HL-60/S4 treated with retinoic acid at 250 ng/mL for 4 days and 3 days (cell line): ENCODE measurements around the gene ASB3.
"Not testable (repeated sequence)": the region's sequence is repeated elsewhere in the genome, so short reads cannot be mapped to it uniquely, and the experiment has no call there.

ENCODE experiments used
- in situ Hi-C: fragments of 300-500 bp; cut with MboI; formaldehyde crosslinking; loops from 2 replicates; pipeline ENCODE4 v1.7.0; 2022; ENCODE audit warnings: low sequenced_read_pairs

Gene ASB3

DNA sequence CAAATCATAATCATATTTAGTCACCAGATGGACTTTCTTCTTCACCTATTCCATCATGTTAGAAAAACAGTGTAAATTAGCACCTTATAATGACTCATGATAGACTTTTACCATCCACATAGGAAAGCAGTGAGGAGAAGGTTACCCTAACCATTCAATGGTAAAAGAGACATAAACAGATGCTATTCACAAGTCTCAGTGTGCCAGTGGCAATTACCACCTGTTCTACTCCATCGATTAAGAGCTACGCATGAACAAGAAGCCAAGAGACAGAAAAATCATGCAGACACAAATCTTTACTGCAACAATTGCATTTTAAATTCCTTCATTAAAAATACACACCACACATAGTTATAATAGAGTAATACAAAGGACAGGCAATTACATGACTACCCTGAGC, 125.9 kb downstream of the ASB3 start:
- in situ Hi-C loops: no loop called here

DNA sequence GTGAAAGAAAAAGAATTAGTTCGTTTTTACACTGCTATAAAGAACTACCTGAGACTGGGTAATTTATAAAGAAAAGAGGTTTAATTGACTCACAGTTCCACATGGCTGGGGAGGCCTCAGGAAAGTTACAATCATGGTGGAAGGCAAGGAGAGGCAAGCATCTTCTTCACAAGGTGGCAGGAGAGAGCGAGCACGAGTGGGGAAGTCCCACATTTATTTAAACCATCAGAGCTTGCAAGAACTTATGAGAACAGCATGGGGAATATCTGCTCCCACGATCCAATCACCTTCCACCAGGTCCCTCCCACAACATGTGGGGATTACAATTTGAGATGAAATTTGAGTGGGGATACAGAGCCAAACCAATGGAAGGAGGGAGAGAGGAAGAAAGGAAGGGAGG, 128.3 kb downstream of the ASB3 start:
- in situ Hi-C loops: not testable (repeated sequence)

DNA sequence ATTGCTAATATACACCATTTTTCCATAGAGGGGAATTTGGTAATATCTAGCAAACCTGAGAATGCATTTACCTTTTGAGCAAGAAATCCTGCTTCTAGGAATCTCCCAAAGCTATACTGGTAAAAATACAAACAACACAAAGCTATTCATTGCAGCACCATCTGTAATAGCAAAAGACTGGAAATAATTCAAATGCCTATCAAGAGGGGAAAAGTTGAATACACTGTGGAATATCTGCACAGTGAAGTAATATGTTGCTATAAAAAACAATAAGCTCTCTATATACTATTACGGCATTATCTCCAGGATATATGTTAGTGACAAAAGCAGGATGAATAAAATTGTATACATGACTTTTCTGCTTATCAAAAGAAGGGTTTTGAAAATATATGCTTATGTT, 131.5 kb downstream of the ASB3 start:
- in situ Hi-C loops: no loop called here

DNA sequence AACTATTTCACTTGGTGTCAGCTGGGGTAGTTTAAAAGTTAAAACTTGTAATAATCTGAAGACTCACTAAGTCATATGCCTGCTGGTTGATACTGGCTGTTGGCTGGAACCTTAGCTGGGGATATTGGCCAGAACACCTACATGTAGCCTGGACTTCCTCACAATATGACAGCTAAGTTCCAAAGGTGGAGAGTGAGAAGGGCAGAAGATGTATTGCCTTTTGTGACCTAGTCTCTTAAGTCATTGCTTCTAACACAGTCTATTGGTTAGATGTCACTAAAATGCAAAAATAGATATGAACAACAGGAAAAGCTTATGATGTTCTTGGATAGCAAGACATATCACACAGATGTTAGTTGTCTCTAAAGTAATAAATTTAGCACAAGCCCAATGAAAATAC, 132.4 kb downstream of the ASB3 start:
- in situ Hi-C loops: no loop called here

DNA sequence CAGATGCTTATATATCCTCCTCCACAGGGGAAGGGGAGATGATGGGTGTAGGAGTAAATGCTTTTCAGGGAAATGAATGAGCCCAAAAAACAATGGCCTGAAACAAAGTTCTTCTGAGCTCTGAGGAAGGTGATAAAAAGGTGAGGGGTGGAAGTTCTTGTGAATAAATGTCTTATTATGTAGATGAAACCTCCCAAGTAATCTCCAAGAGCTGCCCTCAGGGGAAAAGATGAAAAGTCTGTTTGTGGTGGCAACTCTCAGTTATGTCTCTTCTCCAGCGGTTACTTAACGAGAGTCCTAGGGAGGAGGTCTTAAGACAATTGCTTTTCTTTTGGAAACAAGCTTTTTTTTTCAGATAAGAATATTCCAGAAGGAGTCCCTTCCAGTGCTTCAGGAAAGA, 134.6 kb downstream of the ASB3 start:
- in situ Hi-C loops: no loop called here

DNA sequence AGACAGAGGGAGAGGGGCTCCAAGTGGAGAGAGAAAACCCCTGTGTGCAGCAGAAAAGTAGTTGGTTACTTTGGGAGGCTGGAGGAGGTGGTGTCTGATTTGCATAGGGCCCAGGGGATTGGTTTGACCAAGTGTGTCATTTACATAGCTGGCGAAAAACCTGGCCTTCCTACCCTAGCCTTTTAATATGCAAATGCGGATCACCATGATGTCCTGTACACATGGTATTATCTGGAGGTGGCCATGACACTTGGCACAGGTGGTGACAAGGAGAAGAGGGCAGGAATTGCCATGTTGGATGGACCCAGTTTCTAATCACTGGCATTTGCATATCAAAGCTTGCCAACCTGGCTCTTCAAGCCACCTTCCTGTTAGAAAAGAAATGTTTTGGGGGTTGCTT, 140.0 kb downstream of the ASB3 start:
- in situ Hi-C loops: no loop called here

DNA sequence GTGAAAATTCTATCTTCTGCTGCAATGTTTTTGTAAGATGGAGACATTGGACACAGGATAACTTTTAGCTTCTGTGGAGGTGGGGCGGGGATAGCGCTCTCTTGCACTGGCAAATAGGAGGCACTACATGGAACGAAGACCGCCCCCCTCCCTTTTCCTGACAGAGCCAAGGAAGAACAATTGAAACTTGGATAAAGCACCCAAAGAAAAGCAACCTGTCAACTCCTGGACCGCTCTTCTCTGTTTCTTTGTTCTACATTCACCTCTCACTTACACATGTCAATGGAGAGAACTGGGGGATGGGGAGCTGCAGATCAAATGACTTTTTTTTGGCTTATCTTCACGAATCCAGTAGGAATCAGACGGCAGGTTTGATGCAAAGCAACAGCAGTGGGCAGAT, 145.5 kb downstream of the ASB3 start:
- in situ Hi-C loops: no loop called here

DNA sequence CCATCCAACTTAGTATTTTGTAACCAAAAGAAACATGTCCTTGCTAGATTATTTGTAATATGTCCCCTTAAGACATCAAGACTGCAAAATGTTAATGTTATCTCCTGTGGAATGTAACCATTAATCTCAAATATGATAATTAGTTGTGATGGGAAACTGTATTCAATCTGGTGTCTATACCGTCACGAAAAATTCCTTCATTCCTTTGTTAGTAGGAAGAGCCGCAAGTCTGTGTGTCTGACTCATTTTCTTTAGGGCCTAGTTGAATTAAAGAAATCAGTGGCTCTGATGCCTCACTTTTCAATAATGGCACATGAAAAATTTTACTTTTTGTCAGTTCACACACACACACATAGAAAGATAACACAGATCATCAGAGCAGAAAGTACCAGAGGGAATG, 146.3 kb downstream of the ASB3 start:
- in situ Hi-C loops: no loop called here

DNA sequence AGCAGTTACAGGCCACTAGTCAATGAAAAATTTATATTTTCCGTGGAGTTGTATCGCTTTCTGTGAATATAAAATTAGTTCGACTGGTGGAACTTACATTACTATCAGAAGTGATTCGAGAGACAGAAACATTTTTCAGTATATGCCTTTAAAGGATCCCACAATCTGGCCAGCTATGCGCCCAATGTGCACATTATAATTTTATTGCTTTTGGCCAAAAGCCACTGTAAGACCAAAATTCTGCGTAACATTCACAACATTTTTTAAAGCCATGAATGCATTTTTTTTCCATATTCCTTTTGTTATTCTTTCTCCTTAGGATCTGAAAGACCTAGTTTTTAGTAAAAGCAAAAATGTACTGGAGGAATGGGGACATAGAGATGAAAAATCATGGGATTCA, 150.2 kb downstream of the ASB3 start:
- in situ Hi-C loops: no loop called here

DNA sequence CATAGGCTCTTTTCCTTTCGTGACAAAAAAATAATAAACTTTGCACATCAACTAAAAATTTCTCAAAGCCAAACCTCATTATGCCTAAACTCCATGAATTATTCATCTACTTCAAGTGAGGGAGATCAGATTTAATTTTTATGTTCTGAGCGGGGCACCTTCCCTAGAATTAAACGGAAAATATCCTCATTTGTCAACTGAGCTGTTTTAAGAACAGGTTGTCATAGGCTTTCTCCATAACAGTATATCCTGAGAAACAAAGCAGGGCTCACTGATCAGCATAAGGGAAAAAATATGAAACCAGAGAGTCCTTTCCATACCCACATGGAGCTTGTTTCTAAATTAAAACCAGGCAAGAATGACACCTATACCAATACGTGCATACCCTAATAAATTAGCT, 150.6 kb downstream of the ASB3 start:
- in situ Hi-C loops: no loop called here

DNA sequence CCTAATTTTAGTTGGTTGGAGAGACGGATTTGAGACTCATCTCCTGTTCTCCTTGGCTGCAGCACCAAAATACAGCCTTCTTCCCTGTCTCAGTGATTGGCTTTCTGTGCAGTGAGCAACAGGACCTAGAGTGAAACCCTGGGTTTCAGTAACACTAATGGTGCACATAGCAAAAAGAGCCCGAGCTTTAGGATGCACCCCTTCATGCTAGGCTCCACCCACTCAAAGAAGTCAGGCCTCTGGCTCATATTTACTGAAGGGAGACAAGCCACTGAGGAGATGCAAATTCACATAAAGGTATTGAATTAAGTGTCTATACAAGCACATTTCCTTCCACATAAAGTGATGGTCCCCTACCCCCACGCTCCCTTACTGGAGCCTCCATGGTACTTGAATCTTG, 151.1 kb downstream of the ASB3 start:
- in situ Hi-C loops: no loop called here

DNA sequence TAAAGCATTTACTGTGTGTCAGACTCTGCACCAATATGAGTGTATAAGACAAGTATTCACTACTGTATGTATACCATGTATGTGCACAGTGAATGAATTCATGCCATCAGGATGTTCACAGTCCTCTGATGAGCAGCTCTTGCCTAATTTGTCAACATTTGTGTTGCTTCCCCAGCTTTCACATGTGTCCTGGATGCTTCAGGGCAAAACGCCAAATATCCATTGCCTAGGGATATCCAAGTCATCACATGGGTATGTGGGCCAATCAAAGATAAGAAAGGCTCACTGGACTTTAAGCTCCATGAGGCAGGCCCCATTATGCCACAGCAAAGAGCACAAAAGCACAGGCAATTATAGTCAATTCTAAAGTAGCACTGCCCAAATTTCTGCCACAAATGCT, 153.3 kb downstream of the ASB3 start:
- in situ Hi-C loops: no loop called here

DNA sequence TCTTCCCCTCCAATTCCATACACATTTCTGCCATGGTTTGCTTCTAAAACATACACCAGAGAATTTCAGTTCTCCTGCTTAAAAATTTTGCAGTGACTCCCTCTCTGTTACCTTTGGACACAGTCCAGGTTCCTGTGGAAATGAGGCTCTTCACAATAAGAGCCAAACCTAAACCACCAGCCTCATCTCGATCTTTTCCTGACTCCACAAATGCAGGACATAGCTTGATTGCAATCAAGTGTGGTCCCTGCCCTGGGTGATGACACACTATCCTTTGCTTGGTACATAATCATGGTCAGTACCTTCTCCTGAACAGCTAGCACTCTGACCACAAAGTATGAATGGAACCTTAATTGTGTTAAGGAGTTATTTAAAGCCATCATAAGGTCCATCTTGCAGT, 154.0 kb downstream of the ASB3 start:
- in situ Hi-C loops: no loop called here

DNA sequence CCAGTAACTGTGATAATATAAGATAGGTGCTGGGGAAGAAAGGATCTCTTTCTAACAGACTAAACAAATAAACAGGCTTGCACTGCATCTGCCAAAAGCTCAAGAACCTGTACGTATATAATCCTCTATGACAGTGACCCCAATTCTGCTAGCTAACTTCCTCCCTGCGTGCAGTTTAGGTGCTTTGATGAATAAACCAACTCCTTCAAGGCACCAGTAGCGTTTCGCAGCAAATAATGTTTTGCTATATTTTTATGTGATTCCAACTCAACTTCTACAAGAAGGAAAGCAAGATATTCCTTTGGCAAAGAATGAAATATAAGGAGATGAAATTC, 154.7 kb downstream of the ASB3 start:
- in situ Hi-C loops: no loop called here

DNA sequence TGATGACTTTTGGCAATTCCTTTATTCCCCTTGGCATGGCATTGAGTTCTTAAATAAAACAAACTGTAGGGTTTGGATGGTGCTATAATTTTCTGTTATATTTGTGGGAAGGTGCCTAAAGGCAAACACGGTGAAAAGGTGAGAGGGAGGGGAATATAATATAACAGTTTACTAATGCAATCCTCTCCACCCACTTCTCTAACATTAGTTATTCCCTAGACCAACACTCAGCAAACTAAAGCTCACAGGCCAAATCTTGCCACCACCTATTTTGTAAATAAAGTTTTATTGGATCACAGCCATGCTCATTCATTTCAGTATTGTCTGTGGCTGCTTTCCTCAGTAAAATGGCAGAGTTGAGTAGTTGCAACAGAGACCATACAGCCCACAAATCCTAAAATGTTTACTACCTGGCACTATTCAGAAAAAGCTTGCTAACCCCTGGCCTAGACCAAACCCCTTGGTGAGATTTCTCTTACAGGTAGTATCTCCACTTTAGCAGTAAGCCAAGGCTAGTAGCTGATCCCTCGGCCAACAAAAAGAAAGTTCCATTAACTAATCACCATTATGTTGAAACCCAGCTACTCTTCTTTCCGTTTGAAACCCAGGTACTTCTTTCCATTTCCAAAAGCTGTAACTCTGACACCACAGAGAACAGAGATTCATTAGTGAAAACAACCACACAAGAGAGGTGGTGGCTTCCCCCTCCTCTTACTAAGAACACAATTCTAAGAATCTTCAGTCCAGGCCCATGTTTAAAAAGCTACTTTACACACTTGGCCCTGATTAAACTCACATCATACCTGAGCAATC, 155.2 kb downstream of the ASB3 start:
- in situ Hi-C loops: no loop called here

DNA sequence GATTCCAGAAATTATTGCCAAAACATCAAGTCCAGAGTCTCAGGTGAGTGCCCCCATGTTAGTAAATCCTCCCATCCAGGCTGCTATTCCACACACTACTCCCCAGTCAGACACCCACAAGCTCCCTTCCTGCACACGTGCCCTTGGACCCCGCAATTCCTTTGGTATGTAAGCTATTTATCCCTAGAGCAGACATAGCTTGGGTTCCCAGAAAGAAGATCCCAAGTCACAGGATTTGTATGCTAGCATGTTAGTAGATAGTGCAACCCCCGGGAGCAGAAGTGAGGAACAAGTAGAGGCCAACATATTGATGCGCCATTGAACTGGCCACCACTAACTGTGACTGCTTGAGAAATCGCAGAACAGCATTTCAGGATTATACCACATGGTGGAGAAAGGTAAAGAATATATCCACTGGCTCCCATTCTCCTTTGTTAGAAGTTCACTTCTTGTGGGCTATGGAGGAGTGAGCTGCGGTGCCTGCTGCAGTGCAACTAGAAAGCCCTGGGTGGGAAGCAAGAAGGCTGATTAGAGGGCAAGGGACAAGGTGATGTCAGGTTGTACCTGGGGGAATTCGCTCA, 156.6 kb downstream of the ASB3 start:
- in situ Hi-C loops: no loop called here

DNA sequence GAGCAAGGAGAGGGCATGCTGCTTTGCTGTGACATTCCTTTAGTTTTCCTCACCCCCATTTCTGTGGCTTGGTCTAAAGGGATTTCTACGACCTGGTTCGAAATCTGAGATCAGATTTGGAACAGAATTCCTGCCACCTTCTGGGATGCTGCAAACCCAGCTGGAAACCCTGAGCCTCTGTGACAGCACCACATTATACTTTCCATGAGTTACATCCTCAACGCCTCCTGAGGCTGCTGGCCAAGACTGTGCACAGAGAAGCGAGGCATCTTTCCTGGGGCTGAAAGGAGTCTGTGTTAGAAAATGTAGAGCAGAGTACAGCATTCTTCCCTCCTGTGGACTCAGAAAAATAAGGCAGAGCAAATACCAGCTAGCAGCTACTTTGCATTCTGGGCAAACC, 157.3 kb downstream of the ASB3 start:
- in situ Hi-C loops: no loop called here

DNA sequence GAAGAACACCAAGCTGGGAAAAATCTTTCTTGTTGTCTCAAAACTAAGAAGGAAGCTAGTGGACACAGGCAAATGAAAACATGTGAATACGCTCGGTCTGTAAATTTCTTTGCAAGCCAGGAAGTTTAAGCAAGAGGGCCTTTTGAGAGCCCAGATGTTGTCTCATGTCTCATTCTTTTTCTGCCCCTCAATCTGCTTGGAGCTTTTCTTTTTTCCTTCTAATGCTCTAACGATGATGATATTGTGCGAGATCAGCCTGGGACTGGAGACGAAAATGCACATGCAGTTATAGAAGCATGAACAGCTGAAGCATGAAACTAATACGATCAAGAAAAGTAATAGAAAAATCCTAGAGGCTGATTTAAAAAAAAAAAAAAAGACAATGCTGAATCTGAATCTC, 157.8 kb downstream of the ASB3 start:
- in situ Hi-C loops: no loop called here

DNA sequence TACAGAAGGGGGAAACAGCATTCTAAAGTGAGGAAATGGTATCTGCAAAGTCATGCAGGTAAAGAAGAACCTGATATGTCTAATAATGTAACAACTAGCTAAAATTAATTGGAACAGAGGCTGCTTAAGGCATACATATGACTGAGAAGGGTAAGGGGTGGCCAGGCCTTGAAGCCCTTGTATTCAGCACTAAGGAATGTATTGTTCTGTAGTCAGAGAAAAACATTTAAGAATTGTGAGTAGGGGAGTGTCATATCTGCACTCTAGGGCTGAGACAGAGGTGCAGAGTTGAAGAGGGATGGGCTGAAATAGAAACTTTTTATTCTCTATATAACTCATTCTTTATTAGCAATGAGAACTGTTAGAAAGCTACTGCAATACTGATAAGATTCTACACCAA, 164.6 kb downstream of the ASB3 start:
- in situ Hi-C loops: no loop called here

DNA sequence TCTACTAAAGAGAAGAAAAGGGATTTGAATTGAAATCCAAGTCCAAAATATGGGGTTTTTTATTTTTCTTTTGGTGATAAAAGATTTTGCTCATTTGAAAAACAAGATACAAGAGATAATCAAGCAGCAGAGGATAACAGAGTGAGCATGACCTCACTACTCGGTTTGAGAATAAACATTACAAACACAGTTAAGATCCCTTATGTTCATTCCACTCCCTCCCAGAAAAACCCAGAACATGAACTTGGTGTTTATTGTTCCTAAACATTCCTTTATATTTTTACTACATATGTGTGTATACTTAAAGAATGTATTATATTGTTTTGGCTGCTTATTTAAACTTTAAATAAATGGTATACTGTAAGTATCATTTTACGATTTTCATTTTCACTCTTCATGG, 165.8 kb downstream of the ASB3 start:
- in situ Hi-C loops: no loop called here
